ENCODE results near the gene RARA.
"Not testable (repeated sequence)": the region's sequence is repeated elsewhere in the genome, so short reads cannot be mapped to it uniquely, and the experiment has no call there.

Gene RARA

DNA sequence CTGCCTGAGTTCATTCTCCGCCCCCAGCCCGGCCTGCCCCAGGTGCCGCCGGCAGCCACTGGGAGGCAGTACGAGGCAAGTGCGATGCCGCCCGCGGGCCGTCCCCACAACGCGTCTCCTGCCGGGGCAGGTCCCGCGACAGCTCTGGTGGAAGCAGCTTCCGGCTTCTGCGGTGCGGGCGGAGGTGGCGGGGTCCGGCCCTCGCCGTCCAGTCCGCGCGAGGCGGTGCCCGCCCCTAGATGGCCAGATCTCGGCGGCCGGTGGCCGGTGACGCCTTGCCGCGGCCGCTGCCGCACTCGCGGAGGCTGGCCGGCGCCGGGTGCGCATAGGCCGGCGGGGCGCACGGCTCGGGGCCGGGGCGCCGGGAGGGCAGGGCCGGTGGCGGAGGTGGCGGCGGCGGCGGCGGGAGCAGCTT is 53.7 kb downstream of the RARA start:
- H3K27ac ChIP-seq: peak overlapping the region; percentile 18; the same call in 1 of the 2 replicates
- TF ChIP-seq, protein P1, sequence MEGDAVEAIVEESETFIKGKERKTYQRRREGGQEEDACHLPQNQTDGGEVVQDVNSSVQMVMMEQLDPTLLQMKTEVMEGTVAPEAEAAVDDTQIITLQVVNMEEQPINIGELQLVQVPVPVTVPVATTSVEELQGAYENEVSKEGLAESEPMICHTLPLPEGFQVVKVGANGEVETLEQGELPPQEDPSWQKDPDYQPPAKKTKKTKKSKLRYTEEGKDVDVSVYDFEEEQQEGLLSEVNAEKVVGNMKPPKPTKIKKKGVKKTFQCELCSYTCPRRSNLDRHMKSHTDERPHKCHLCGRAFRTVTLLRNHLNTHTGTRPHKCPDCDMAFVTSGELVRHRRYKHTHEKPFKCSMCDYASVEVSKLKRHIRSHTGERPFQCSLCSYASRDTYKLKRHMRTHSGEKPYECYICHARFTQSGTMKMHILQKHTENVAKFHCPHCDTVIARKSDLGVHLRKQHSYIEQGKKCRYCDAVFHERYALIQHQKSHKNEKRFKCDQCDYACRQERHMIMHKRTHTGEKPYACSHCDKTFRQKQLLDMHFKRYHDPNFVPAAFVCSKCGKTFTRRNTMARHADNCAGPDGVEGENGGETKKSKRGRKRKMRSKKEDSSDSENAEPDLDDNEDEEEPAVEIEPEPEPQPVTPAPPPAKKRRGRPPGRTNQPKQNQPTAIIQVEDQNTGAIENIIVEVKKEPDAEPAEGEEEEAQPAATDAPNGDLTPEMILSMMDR (conservative IDR thresholded peaks at IDR 0.05): peak; percentile 93
- TF ChIP-seq ZFX (IDR thresholded peaks at IDR 0.05): peak; percentile 65; the same call in 1 of the 2 replicates

DNA sequence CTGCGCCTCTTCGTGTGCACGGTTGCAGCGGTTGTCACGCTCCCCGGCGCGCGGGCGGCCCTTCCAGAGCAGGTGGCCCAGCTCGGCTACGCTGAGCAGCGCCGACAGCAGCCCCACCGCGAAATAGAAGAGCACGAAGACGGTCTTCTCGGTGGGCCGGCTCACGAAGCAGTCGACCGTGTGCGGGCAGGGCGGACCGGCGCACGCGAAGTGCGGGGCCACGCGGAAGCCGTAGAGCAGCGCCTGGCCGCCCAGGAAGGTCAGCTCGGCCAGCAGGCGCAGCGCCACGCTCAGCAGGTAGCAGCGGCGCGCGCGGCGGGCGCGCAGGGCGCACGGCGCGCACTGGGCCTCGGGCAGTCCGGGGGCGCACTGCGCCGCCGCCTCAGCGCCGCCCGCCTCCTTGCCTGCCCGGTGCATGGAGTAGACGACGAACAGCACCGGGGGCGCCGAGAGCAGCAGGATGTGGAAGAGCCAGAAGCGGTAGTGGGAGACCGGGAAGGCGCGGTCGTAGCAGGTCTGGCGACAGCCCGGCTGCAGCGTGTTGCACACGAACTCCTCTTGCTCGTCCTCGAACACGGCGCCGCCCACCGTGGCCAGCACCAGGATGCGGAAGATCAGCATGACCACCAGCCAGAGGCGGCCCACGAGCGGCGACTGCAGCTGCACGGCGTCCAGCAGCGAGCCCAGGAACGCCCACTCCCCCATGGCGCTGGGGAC is 54.3 kb downstream of the RARA start:
- peak overlapping the region; percentile 18; the same call in 1 of the 2 replicates for H3K27ac ChIP-seq
- peak; percentile 52; the same call in 1 of the 2 replicates for TF ChIP-seq ZFX (IDR thresholded peaks at IDR 0.05)
- TF ChIP-seq, protein P1 (conservative IDR thresholded peaks at IDR 0.05): no peak

DNA sequence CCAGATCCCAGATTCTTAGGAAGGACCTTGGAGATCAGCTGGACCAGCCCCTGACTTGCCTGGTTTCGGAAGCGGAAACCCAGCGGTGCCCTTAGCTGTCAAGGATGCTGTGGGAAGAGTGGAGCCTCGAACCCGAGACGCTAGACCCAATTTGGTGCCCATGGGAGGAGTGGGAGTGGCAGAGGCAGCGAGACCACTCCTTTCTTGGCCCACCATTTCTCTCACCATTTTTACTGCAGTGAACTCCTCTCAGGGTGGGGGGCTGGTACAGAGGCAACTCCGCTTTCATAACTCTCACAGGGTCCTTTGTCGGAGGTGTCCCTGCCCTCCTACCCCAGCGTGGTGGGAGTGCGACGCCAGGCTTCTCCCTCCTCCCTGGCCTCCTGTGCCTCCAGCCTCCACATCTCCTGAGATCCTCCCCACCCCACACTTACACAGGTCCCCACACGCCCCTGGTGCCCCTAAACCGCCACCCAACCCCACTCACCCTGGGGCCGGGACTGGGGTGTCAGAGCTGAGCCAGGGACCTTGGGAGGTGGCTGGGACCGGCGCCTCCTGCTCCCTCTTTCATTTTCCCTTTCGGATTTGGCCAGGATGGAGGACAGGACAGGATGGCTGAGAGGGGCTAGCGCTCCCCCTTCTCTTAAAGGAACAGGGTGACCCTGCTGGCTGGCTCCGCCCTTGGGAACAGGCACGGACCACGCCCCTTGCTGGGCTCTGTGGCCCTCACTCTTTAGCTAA is 55.3 kb downstream of the RARA start, which contains the start of gene GJD3:
Gene GJD3, minus strand, starts transcription at position 617 of the 741 bp plus-strand sequence. CDS start 922 bp downstream, outside the sequence.
- TF ChIP-seq, protein P1 (conservative IDR thresholded peaks at IDR 0.05): no peak
- TF ChIP-seq ZFX (IDR thresholded peaks at IDR 0.05): no peak
- H3K27ac ChIP-seq: no peak within 1 kb of the TSS

DNA sequence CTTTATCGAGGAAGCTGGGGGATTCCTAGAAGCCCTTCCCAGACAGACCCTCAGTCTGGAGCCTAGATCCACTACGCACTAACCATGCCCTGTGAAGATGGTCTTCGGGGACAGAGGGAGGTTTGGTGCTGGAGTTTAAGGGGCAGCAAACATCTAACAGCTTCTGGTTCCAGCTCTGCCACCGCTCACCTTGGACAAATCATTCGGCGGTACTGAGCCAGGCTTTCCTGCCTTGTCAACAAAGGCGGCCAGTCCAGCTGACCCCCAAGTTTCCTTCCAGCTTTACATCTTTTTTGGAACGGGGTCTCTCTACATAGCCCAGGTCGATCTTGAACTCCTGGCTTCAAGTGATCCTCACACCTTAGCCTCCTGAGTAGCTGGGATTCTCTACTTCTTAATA is 55.9 kb downstream of the RARA start:
- TF ChIP-seq, protein P1 (conservative IDR thresholded peaks at IDR 0.05): no peak
- TF ChIP-seq ZFX (IDR thresholded peaks at IDR 0.05): no peak
- no peak overlapping the region for H3K27ac ChIP-seq

DNA sequence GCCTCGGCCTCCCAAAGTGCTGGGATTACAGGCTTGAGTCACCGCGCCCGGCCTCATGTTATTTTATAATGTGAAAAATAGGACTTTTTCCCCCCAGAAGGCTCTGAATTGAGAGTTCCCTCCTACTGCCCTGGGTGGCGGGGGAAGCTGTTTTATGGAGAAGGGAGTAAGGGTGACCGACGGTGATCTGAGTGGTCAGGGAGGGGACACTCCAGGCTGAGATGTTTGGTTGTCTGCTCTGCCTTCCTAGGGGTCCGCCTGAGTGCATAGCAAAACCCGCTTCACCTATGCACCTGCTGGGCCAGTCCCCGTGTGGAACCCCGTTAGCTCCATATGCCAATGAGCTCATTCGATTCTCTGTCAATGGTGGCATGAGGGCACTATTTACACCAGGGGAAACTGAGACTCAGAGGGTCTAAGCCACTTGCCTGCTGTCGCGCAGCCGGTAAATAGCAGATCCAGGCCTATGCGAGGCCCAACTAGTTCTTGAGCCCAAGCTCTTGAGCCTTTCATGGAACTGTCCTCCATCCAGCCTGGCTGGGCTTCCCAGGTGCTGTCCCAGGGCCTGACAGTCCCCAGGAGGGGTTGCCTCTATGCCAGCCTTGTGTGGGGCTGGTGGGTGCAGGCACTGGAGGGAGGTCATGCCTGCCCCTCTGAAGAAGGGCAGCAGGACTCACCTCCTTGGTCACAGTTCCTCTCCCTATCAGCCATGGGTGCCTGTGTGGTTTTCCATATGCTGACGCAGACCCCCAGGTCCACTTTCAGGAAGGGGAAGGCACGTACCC is 57.3 kb downstream of the RARA start:
- no peak overlapping the region for H3K27ac ChIP-seq
- no peak for TF ChIP-seq ZFX (IDR thresholded peaks at IDR 0.05)
- TF ChIP-seq, protein P1 (conservative IDR thresholded peaks at IDR 0.05): no peak

DNA sequence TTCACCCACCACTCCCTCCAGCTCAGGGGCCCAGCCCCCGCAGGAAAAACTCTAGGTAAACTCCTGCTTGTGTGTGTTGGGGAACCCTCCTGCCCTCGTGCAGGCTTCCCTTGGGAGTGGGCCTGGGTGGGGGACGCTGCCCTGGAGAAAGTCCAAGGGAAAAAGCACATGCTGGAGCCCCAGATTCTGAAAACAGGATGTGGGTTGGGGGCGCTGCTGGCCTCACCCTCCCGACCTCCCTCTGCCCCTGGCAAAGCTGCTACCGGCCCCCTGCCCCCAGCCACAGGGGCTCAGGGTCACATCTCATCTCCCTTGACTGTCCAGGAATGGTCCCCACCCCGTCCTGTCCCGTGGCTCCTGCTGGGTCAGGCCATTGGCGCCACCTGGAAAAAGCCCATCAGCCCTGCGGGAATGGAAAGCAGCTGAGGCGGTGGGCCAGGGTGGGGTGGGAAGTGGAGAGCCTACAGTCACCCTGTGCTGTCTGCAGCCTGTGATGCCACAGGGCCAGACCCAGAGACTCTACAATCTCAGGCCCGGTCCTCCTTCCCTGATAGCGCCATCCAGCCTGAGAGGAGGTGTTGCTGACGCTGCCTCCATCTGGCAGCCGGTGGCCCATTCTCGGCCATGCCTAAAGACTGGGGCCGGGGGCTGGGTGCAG is 58.0 kb downstream of the RARA start:
- TF ChIP-seq, protein P1 (conservative IDR thresholded peaks at IDR 0.05): no peak
- no peak for TF ChIP-seq ZFX (IDR thresholded peaks at IDR 0.05)

DNA sequence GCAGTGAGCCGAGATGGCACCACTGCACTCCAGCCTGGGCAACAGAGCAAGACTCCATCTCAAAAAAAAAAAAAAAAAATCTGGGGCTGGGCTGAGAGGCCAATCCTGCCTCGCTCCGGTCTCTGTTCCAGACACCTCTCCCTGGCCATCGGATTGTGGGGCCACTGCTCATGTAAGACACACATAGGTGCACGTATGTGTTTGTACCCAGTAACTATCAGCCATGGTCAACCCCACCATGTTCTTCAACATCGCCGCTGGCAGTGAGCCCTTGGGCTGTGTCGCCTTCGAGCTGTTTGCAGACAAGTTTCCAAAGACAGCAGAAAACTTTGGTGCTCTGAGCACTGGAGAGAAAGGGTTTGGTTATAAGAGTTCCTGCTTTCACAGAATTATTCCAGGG is 58.7 kb downstream of the RARA start:
- H3K27ac ChIP-seq: not testable (repeated sequence)

More for the DNA sequence above, 58.0 kb downstream of the RARA start:
- H3K27ac ChIP-seq: no peak overlapping the region
